IMR-90 (cell line): Measurements from ENCODE around the gene DNAJC4. TPM values are rescaled to one million over a fixed set of nuclear protein-coding genes. Genes with fewer than 3 reads are reported as not detected.

ENCODE experiments used
- ATAC-seq: fragments of 200-7000 bp; cut with Tn5 transposase; 2 replicates; pipeline ENCODE4 v1.9.1; 2020; ENCODE audit warnings: low read depth, mild to moderate bottlenecking, moderate library complexity
- BruUV-seq: library from RNA; stranded (reverse); fragments of 400-500 nt; replicated peaks from 2 replicates; lab custom pipeline; 2021; lab: Mats Ljungman, UMichigan
- CTCF ChIA-PET: fragments of 300-600 bp; formaldehyde crosslinking; extraction: SDS; loops from one replicate; lab custom pipeline; 2021; ENCODE audit warnings: antibody characterized with exemption; lab: Yijun Ruan, JAX
- POLR2A ChIA-PET: fragments of 300-600 bp; sonication (Branson Sonifier 250); formaldehyde crosslinking; loops from one replicate; lab custom pipeline; 2022; ENCODE audit warnings: antibody characterized with exemption; ENCODE audit not compliant: unreplicated experiment; lab: Charles Lee
- DNase-seq: peaks from one replicate; pipeline ENCODE4 v3.0.0; 2013
- H2AFZ ChIP-seq: replicated peaks from 2 replicates; pipeline ENCODE3; 2013; ENCODE audit warnings: low read length, mild to moderate bottlenecking; ENCODE audit not compliant: poor library complexity
- H2AK5ac ChIP-seq: 2 replicates; pipeline ENCODE4 v1.6.1; 2013; ENCODE audit warnings: low read depth, low read length, inconsistent platforms
- H2AK9ac ChIP-seq: replicated peaks from 2 replicates; pipeline ENCODE3; 2013; ENCODE audit warnings: mild to moderate bottlenecking, low read depth, low read length, moderate library complexity; ENCODE audit not compliant: poor library complexity
- H2BK120ac ChIP-seq: 2 replicates; pipeline ENCODE4 v1.6.1; 2013; ENCODE audit warnings: low read depth, low read length, inconsistent platforms
- H2BK15ac ChIP-seq: 3 replicates; pipeline ENCODE4 v1.6.1; 2013; ENCODE audit warnings: low read depth, low read length, inconsistent platforms
- H2BK20ac ChIP-seq: 2 replicates; pipeline ENCODE4 v1.6.1; 2013; ENCODE audit warnings: low read depth, mild to moderate bottlenecking, inconsistent platforms, low read length, moderate library complexity
- H2BK5ac ChIP-seq: 2 replicates; pipeline ENCODE4 v1.6.1; 2013; ENCODE audit warnings: mild to moderate bottlenecking, low read depth, low read length, inconsistent platforms; ENCODE audit not compliant: poor library complexity, severe bottlenecking
- H3K14ac ChIP-seq: replicated peaks from 2 replicates; pipeline ENCODE4 v1.6.1; 2013; ENCODE audit warnings: low read depth, low read length, inconsistent platforms
- H3K18ac ChIP-seq: 2 replicates; pipeline ENCODE4 v1.6.1; 2013; ENCODE audit warnings: low read depth, low read length, control low read depth
- H3K23ac ChIP-seq: 2 replicates; pipeline ENCODE4 v1.6.1; 2013; ENCODE audit warnings: low read depth, low read length, inconsistent platforms
- H3K27ac ChIP-seq: 2 replicates; pipeline ENCODE4 v1.5.1; 2013; ENCODE audit warnings: mild to moderate bottlenecking, control low read depth, low read length; ENCODE audit not compliant: insufficient read depth
- H3K27me3 ChIP-seq: 2 replicates; pipeline ENCODE4 v1.6.1; 2013; ENCODE audit warnings: low read length; ENCODE audit not compliant: control insufficient read depth, insufficient read depth
- H3K36me3 ChIP-seq: 2 replicates; pipeline ENCODE4 v1.6.1; 2013; ENCODE audit warnings: low read length, mixed read lengths; ENCODE audit not compliant: control insufficient read depth, insufficient read depth
- H3K4ac ChIP-seq: 2 replicates; pipeline ENCODE4 v1.6.1; 2013; ENCODE audit warnings: low read depth, low read length, inconsistent platforms
- H3K4me1 ChIP-seq: 2 replicates; pipeline ENCODE4 v1.6.1; 2013; ENCODE audit warnings: low read length, mixed read lengths; ENCODE audit not compliant: control insufficient read depth, insufficient read depth
- H3K4me2 ChIP-seq: 2 replicates; pipeline ENCODE4 v1.6.1; 2013; ENCODE audit warnings: low read depth, mild to moderate bottlenecking, control low read depth, low read length, moderate library complexity
- H3K4me3 ChIP-seq: 2 replicates; pipeline ENCODE4 v1.5.1; 2013; ENCODE audit warnings: low read depth, mild to moderate bottlenecking, control low read depth, low read length, moderate library complexity; ENCODE audit not compliant: insufficient read depth
- H3K56ac ChIP-seq: 2 replicates; pipeline ENCODE4 v1.6.1; 2013; ENCODE audit warnings: low read length, inconsistent platforms; ENCODE audit not compliant: insufficient read depth; ENCODE audit errors: extremely low read depth
- H3K79me1 ChIP-seq, 2 experiments: 2 replicates each; pipeline ENCODE4 v1.6.1; 2013; ENCODE audit warnings: low read length in 2 of 2, inconsistent platforms in 1 of 2, low read depth in 1 of 2
- H3K9ac ChIP-seq: 2 replicates; pipeline ENCODE4 v1.6.1; 2013; ENCODE audit warnings: low read depth, low read length, control low read depth
- H3K9me1 ChIP-seq: 2 replicates; pipeline ENCODE4 v1.6.1; 2013; ENCODE audit warnings: low read length, inconsistent platforms; ENCODE audit not compliant: insufficient read depth
- H3K9me3 ChIP-seq: 2 replicates; pipeline ENCODE4 v1.6.1; 2013; ENCODE audit warnings: low read length; ENCODE audit not compliant: control insufficient read depth, insufficient read depth
- H4K20me1 ChIP-seq: 2 replicates; pipeline ENCODE4 v1.6.1; 2013; ENCODE audit warnings: low read length, inconsistent platforms; ENCODE audit not compliant: insufficient read depth
- H4K5ac ChIP-seq: 2 replicates; pipeline ENCODE4 v1.6.1; 2013; ENCODE audit warnings: mild to moderate bottlenecking, low read depth, low read length, control low read depth
- H4K8ac ChIP-seq, 2 experiments: 2 replicates each; pipeline ENCODE4 v1.6.1; 2013; ENCODE audit warnings: low read depth in 2 of 2, low read length in 2 of 2, control low read depth in 1 of 2, inconsistent platforms in 1 of 2
- H4K91ac ChIP-seq: 2 replicates; pipeline ENCODE4 v1.6.1; 2013; ENCODE audit warnings: low read depth, low read length, inconsistent platforms; ENCODE audit not compliant: insufficient read depth
- BHLHE40 ChIP-seq: fragments of 150-350 bp; IDR thresholded peaks from 2 replicates; pipeline ENCODE4 v1.6.1; 2016; ENCODE audit warnings: mild to moderate bottlenecking, low read depth, low read length
- CEBPB ChIP-seq: IDR thresholded peaks from 2 replicates; pipeline ENCODE4 v1.6.1; 2012; ENCODE audit warnings: low read depth, low read length, improper control_type of control experiment
- CHD1 ChIP-seq: IDR thresholded peaks from 2 replicates; pipeline ENCODE4 v1.6.1; 2012; ENCODE audit warnings: low read depth, low read length, improper control_type of control experiment
- MAFK ChIP-seq: IDR thresholded peaks from 2 replicates; pipeline ENCODE4 v1.6.1; 2012; ENCODE audit warnings: low read depth, low read length, improper control_type of control experiment
- MAZ ChIP-seq: IDR thresholded peaks from 2 replicates; pipeline ENCODE4 v1.6.1; 2012; ENCODE audit warnings: low read depth, mild to moderate bottlenecking, low read length, improper control_type of control experiment, moderate library complexity, borderline replicate concordance
- MXI1 ChIP-seq: IDR thresholded peaks from 2 replicates; pipeline ENCODE4 v1.6.1; 2012; ENCODE audit warnings: low read depth, mild to moderate bottlenecking, low read length, moderate library complexity, borderline replicate concordance
- NFE2L2 ChIP-seq: fragments of 150-350 bp; IDR thresholded peaks from 2 replicates; pipeline ENCODE4 v1.6.1; 2016; ENCODE audit warnings: low read depth, mild to moderate bottlenecking, low read length
- POLR2A ChIP-seq: IDR thresholded peaks from 2 replicates; pipeline ENCODE4 v1.6.1; 2012; ENCODE audit warnings: mild to moderate bottlenecking, low read depth, low read length
- RAD21 ChIP-seq: IDR thresholded peaks from 2 replicates; pipeline ENCODE4 v1.6.1; 2012; ENCODE audit warnings: low read length, improper control_type of control experiment
- RCOR1 ChIP-seq: IDR thresholded peaks from 2 replicates; pipeline ENCODE4 v1.6.1; 2012; ENCODE audit warnings: mild to moderate bottlenecking, low read length, improper control_type of control experiment; ENCODE audit not compliant: insufficient replicate concordance
- RFX5 ChIP-seq: IDR thresholded peaks from 2 replicates; pipeline ENCODE4 v1.8.0; 2012; ENCODE audit warnings: low read depth, mild to moderate bottlenecking, low read length, moderate library complexity
- SMC3 ChIP-seq: fragments of 150-350 bp; IDR thresholded peaks from 2 replicates; pipeline ENCODE4 v1.6.1; 2016; ENCODE audit warnings: low read depth, mild to moderate bottlenecking, antibody characterized with exemption, low read length, moderate library complexity
- WGBS, 2 experiments: methylation state at CpG; one replicate each; pipeline versions ENCODE4 v1.1.5 to v1.1.7; 2013; ENCODE audit warnings: missing lambda C conversion rate in 2 of 2; ENCODE audit not compliant: insufficient read length in 1 of 2; ENCODE audit errors: extremely low coverage in 2 of 2; 5-methylcytosine and 5-hydroxymethylcytosine counted together
- dilution Hi-C: fragments of 300-500 bp; cut with HindIII; formaldehyde crosslinking; loops from one replicate; pipeline ENCODE4 v1.14.3; 2018; ENCODE audit warnings: low sequenced_read_pairs; ENCODE audit not compliant: unreplicated experiment
- in situ Hi-C: fragments of 300-500 bp; cut with MboI; formaldehyde crosslinking; loops from 3 replicates; pipeline ENCODE4 v1.14.3; 2019; ENCODE audit warnings: low sequenced_read_pairs, inconsistent platforms, mixed read lengths
- intact Hi-C: fragments of 100-400 bp; cut with micrococcal nuclease; formaldehyde crosslinking; loops from 2 replicates; pipeline ENCODE4 v1.10.0; 2022
- polyA plus RNA-seq, 3 experiments: library from polyadenylated mRNA; depleted of rRNA; stranded (reverse); fragments of >200 nt; gene quantifications; 2 replicates each; pipeline ENCODE4 v1.2.3, GENCODE V29; 2012; ENCODE audit warnings: low replicate concordance in 1 of 3
- total RNA-seq: library from RNA; depleted of rRNA; stranded (reverse); fragments of >200 nt; gene quantifications from 2 replicates; pipeline ENCODE4 v1.2.3, GENCODE V29; 2012
- TF ChIP-seq, protein P1 (sequence below): conservative IDR thresholded peaks from 2 replicates; pipeline ENCODE4 v1.5.1; 2012; ENCODE audit warnings: mild to moderate bottlenecking, low read depth, low read length, improper control_type of control experiment
- TF ChIP-seq, protein P2 (sequence below): fragments of 150-350 bp; IDR thresholded peaks from 2 replicates; pipeline ENCODE4 v1.6.1; 2016; ENCODE audit warnings: low read depth, mild to moderate bottlenecking, low read length, moderate library complexity, borderline replicate concordance

Gene DNAJC4
- total and polyA plus RNA-seq, 2 of the 4 experiments (the other 2 are of a cell fraction), result 2.2 to 22.8 TPM

DNA sequence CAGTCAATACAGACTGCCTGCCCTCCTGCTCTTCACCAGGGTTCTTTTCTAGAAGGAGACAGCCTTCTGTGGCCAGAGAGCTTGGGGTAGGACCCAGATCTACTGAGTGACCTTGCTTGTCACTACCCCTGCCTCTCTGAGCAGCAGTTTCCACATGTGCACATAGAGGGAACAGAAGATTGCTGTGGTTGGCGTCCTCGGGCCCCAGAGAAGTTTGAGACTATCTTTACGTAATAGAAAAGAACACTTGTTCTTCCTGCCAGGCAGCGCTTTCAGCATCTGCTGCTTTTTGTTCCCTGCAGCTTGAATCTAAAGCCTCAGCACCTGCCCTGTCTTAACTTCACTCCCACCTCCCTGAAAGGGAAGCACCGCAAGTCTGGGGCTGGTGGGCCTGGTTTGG is 8.7 kb downstream of the DNAJC4 start:
- no peak for ATAC-seq
- Histone ChIP-seq H3K23ac (no peak overlapping the region), H3K4me2 (no peak overlapping the region), H3K9me3 (no peaks in the 10 kb centered on the region), H2BK15ac (no peak overlapping the region), H3K18ac (no peak overlapping the region), H2BK5ac (no peak overlapping the region), H2BK20ac (no peak overlapping the region), H2BK120ac (no peak overlapping the region), H3K9ac (no peak overlapping the region), H4K8ac (no peak overlapping the region), H2AK5ac (no peak overlapping the region), H2AFZ (no peak overlapping the region), H3K56ac (no peak overlapping the region), H3K4ac (no peak overlapping the region), H4K5ac (no peak overlapping the region), H3K4me1 (peaks cover 14% of the 10 kb centered on the region), H3K27ac (no peak overlapping the region), H3K9me1 (peaks cover 14% of the 10 kb centered on the region), H3K14ac (no peak overlapping the region), H3K4me3 (no peak overlapping the region), H4K20me1 (peaks cover 10% of the 10 kb centered on the region), H3K79me1 (peaks cover 30 to 48% of the 10 kb centered on the region in 2 experiments; a peak in 3 of 4 replicates), H2AK9ac (no peak overlapping the region), H4K91ac (no peak overlapping the region), H3K36me3 (peaks cover 28% of the 10 kb centered on the region), H3K27me3 (no peaks in the 10 kb centered on the region)
- POLR2A ChIA-PET, result no interaction called here
- dilution Hi-C loops, result no loop called here
- intact Hi-C loops, result no loop called here
- no peak for DNase-seq
- WGBS, 2 experiments, result 100% methylated on average over 2 of the region's 5 CpGs; no CpG with 5 or more reads in 1 of the 2 experiments
- TF ChIP-seq NFE2L2 (no peak), MAZ (no peak), RFX5 (no peak), SMC3 (no peak), RAD21 (no peak), CHD1 (no peak), CEBPB (no peak), BHLHE40 (no peak), POLR2A (no peak), MXI1 (no peak), RCOR1 (no peak), MAFK (no peak)
- TF ChIP-seq, protein P1, sequence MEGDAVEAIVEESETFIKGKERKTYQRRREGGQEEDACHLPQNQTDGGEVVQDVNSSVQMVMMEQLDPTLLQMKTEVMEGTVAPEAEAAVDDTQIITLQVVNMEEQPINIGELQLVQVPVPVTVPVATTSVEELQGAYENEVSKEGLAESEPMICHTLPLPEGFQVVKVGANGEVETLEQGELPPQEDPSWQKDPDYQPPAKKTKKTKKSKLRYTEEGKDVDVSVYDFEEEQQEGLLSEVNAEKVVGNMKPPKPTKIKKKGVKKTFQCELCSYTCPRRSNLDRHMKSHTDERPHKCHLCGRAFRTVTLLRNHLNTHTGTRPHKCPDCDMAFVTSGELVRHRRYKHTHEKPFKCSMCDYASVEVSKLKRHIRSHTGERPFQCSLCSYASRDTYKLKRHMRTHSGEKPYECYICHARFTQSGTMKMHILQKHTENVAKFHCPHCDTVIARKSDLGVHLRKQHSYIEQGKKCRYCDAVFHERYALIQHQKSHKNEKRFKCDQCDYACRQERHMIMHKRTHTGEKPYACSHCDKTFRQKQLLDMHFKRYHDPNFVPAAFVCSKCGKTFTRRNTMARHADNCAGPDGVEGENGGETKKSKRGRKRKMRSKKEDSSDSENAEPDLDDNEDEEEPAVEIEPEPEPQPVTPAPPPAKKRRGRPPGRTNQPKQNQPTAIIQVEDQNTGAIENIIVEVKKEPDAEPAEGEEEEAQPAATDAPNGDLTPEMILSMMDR, result no peak
- TF ChIP-seq, protein P2, sequence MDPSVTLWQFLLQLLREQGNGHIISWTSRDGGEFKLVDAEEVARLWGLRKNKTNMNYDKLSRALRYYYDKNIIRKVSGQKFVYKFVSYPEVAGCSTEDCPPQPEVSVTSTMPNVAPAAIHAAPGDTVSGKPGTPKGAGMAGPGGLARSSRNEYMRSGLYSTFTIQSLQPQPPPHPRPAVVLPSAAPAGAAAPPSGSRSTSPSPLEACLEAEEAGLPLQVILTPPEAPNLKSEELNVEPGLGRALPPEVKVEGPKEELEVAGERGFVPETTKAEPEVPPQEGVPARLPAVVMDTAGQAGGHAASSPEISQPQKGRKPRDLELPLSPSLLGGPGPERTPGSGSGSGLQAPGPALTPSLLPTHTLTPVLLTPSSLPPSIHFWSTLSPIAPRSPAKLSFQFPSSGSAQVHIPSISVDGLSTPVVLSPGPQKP, result no peak
- CTCF ChIA-PET, result no interaction called here
- BruUV-seq, result no TSS peak
- in situ Hi-C loops, result no loop called here
